Type B pancreatic cell (in vitro differentiated cells): ENCODE results near the gene ABCA10. TPM values are rescaled to one million over a fixed set of nuclear protein-coding genes. Genes with fewer than 3 reads are reported as not detected.
"Not testable (repeated sequence)": the region's sequence is repeated elsewhere in the genome, so short reads cannot be mapped to it uniquely, and the experiment has no call there.

ENCODE experiments used
- DNase-seq: peaks from one replicate; pipeline ENCODE4 v3.0.0; 2021; ENCODE audit warnings: mixed read lengths; ENCODE audit not compliant: unreplicated experiment; ENCODE audit errors: extremely low spot score
- H3K27ac Mint-ChIP-seq: 2 replicates; pipeline ENCODE4 v1.8.0; 2021; ENCODE audit warnings: mild to moderate bottlenecking, mixed read lengths
- H3K27me3 Mint-ChIP-seq: 2 replicates; pipeline ENCODE4 v1.8.0; 2021; ENCODE audit warnings: mixed read lengths
- H3K36me3 Mint-ChIP-seq: 2 replicates; pipeline ENCODE4 v1.8.0; 2021; ENCODE audit warnings: mixed read lengths
- H3K4me1 Mint-ChIP-seq: one replicate; pipeline ENCODE4 v1.8.0; 2021; ENCODE audit warnings: mixed read lengths; ENCODE audit not compliant: unreplicated experiment
- H3K4me3 Mint-ChIP-seq: 2 replicates; pipeline ENCODE4 v1.8.0; 2021; ENCODE audit warnings: mild to moderate bottlenecking, mixed read lengths
- H3K9me3 Mint-ChIP-seq: 2 replicates; pipeline ENCODE4 v1.8.0; 2021; ENCODE audit warnings: mixed read lengths
- CTCF ChIP-seq: fragments of 200-600 bp; sonication (generic); conservative IDR thresholded peaks from 2 replicates; pipeline ENCODE4 v1.5.0; 2021; ENCODE audit warnings: antibody characterized with exemption, mild to moderate bottlenecking
- total RNA-seq: library from RNA; stranded (reverse); gene quantifications from 2 replicates; pipeline ENCODE4 v1.2.1, GENCODE V29; 2021; ENCODE audit warnings: low replicate concordance

The ABCA10 gene
- total RNA-seq, 1 donor from 2014 or later: 1.2 TPM

DNA sequence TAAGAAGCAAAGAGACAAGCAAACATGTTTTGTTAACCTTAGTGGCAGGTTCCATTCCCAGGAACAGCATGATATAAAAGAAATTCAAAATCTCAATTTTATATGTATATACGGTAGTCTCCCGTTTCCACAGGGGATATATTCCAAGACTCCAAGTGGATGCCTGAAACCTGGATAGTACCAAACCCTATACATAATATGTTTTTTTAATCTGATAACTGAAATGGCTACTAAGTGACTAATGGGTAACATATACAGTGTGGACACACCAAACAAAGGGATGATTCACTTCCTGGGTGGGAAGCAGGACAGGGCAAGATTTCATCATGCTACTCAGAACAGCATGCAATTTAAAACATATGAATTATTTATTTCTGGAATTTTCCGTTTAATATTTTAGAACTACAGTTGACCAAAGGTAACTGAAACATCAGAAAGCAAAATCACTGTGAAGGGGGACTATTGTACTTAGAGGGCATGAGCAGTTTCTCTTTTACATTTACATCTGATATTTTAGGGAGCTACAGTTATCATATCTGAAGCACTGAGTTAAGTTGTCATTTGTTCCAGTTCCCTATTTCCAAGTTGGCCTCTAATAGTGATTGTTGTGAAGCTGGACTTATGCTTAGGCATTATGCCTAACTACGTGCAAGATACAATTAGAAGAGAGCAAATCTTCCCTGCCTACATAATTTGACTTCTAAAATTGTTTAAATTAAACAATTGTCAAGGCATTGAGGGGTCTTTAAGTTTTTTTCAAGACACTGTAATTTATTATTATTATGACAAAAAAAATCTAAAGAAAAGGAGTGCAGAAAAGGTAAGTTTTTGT is 52.8 kb downstream of the ABCA10 start:
- Mint-ChIP-seq H3K36me3 (no peaks in the 10 kb centered on the region), H3K27ac (no peak overlapping the region), H3K27me3 (no peaks in the 10 kb centered on the region), H3K4me1 (no peaks in the 10 kb centered on the region), H3K9me3 (no peaks in the 10 kb centered on the region), H3K4me3 (no peak overlapping the region)
- TF ChIP-seq CTCF: no peak
- DNase-seq: no peak

- Mint-ChIP-seq H3K9me3 (no peaks in the 10 kb centered on the region), H3K4me1 (no peaks in the 10 kb centered on the region), H3K4me3 (no peak overlapping the region), H3K27ac (no peak overlapping the region), H3K36me3 (no peaks in the 10 kb centered on the region), H3K27me3 (no peaks in the 10 kb centered on the region)
- no peak for TF ChIP-seq CTCF
- DNase-seq: no peak
Measured at GRCh38 chr17:69175262-69175624, 53.4 kb downstream of the ABCA10 start.

- H3K36me3 Mint-ChIP-seq: no peaks in the 10 kb centered on the region
- no peak for DNase-seq
- no peak overlapping the region for H3K27ac Mint-ChIP-seq
- no peaks in the 10 kb centered on the region for H3K4me1 Mint-ChIP-seq
- no peak overlapping the region for H3K4me3 Mint-ChIP-seq
- H3K27me3 Mint-ChIP-seq: peaks cover 3% of the 10 kb centered on the region
- no peaks in the 10 kb centered on the region for H3K9me3 Mint-ChIP-seq
- no peak for TF ChIP-seq CTCF
Measured at GRCh38 chr17:69173118-69173517, 55.5 kb downstream of the ABCA10 start.

- Mint-ChIP-seq H3K4me1 (no peaks in the 10 kb centered on the region), H3K27me3 (peaks cover 3% of the 10 kb centered on the region), H3K36me3 (no peaks in the 10 kb centered on the region), H3K4me3 (no peak overlapping the region), H3K9me3 (peaks cover 6% of the 10 kb centered on the region), H3K27ac (no peak overlapping the region)
- no peak for DNase-seq
- no peak for TF ChIP-seq CTCF
Measured at GRCh38 chr17:69170377-69170776, 58.2 kb downstream of the ABCA10 start.

- H3K36me3 Mint-ChIP-seq, H3K27me3 Mint-ChIP-seq, DNase-seq, H3K4me1 Mint-ChIP-seq, H3K27ac Mint-ChIP-seq, H3K4me3 Mint-ChIP-seq, H3K9me3 Mint-ChIP-seq: not testable (repeated sequence)
Measured at GRCh38 chr17:69168642-69169041, 60.0 kb downstream of the ABCA10 start.

- H3K27ac Mint-ChIP-seq: no peak overlapping the region
- no peaks in the 10 kb centered on the region for H3K36me3 Mint-ChIP-seq
- no peak for DNase-seq
- H3K9me3 Mint-ChIP-seq: peaks cover 6% of the 10 kb centered on the region
- TF ChIP-seq CTCF: no peak
- H3K27me3 Mint-ChIP-seq: peaks cover 3% of the 10 kb centered on the region
- no peak overlapping the region for H3K4me3 Mint-ChIP-seq
- H3K4me1 Mint-ChIP-seq: no peaks in the 10 kb centered on the region
Measured at GRCh38 chr17:69166957-69167356, 61.7 kb downstream of the ABCA10 start.
